Mesenchymal stem cell (in vitro differentiated cells and primary cell): Measurements from ENCODE around the gene SNRNP35.

ENCODE experiments used
- DNase-seq: peaks from one replicate; pipeline ENCODE4 v3.0.0-alpha.2; 2013
- H2AFZ ChIP-seq: one replicate; pipeline ENCODE4 v1.6.1; 2013; ENCODE audit warnings: low read depth, mild to moderate bottlenecking, control low read depth, inconsistent platforms, low read length, moderate library complexity
- H2AK5ac ChIP-seq: 2 replicates; pipeline ENCODE4 v1.6.1; 2013; ENCODE audit warnings: low read length, moderate library complexity, mild to moderate bottlenecking, inconsistent platforms; ENCODE audit not compliant: severe bottlenecking
- H2BK120ac ChIP-seq: one replicate; pipeline ENCODE4 v1.6.1; 2013; ENCODE audit warnings: low read depth, mild to moderate bottlenecking, inconsistent platforms, low read length, moderate library complexity
- H2BK12ac ChIP-seq, 2 experiments: one replicate each; pipeline ENCODE4 v1.6.1; 2013; ENCODE audit warnings: inconsistent platforms in 2 of 2, low read length in 2 of 2, mild to moderate bottlenecking in 2 of 2, moderate library complexity in 2 of 2, control low read depth in 1 of 2
- H2BK15ac ChIP-seq: one replicate; pipeline ENCODE4 v1.6.1; 2013; ENCODE audit warnings: mild to moderate bottlenecking, low read depth, inconsistent platforms; ENCODE audit not compliant: poor library complexity, severe bottlenecking
- H2BK5ac ChIP-seq: 2 replicates; pipeline ENCODE4 v1.6.1; 2013; ENCODE audit warnings: low read depth, mild to moderate bottlenecking, low read length, control low read depth, inconsistent platforms; ENCODE audit not compliant: poor library complexity, severe bottlenecking
- H3K14ac ChIP-seq, 2 experiments: one replicate each; pipeline ENCODE4 v1.6.1; 2013; ENCODE audit warnings: inconsistent platforms in 2 of 2, low read length in 2 of 2, control low read depth in 1 of 2, mild to moderate bottlenecking in 1 of 2, moderate library complexity in 1 of 2
- H3K18ac ChIP-seq, 2 experiments: one replicate each; pipeline ENCODE4 v1.6.1; 2013; ENCODE audit warnings: inconsistent platforms in 2 of 2, low read length in 2 of 2, control low read depth in 1 of 2, low read depth in 1 of 2, mild to moderate bottlenecking in 1 of 2
- H3K23ac ChIP-seq, 2 experiments: one replicate each; pipeline ENCODE4 v1.6.1; 2013; ENCODE audit warnings: inconsistent platforms in 2 of 2, low read length in 2 of 2, mild to moderate bottlenecking in 2 of 2, moderate library complexity in 2 of 2, control low read depth in 1 of 2
- H3K27ac ChIP-seq: 2 replicates; pipeline ENCODE4 v1.5.1; 2013; ENCODE audit warnings: mild to moderate bottlenecking, moderate library complexity, low read length, control low read depth, inconsistent platforms; ENCODE audit not compliant: poor library complexity, severe bottlenecking
- H3K27me3 ChIP-seq, 2 experiments: 2 replicates each; pipeline versions ENCODE4 v1.6.1 to v1.7.0; 2013; ENCODE audit warnings: low read length in 2 of 2, mild to moderate bottlenecking in 2 of 2, moderate library complexity in 2 of 2, control low read depth in 1 of 2, inconsistent platforms in 1 of 2; ENCODE audit not compliant: control insufficient read depth in 1 of 2, insufficient read depth in 1 of 2
- H3K36me3 ChIP-seq, 2 experiments: 2 replicates each; pipeline versions ENCODE4 v1.6.1 to v1.7.0; 2013; ENCODE audit warnings: low read length in 2 of 2, control low read depth in 1 of 2, inconsistent platforms in 1 of 2, low read depth in 1 of 2, mild to moderate bottlenecking in 1 of 2; ENCODE audit not compliant: insufficient read depth in 2 of 2, control insufficient read depth in 1 of 2
- H3K4ac ChIP-seq, 2 experiments: one replicate each; pipeline ENCODE4 v1.6.1; 2013; ENCODE audit warnings: inconsistent platforms in 2 of 2, low read length in 2 of 2, mild to moderate bottlenecking in 2 of 2, moderate library complexity in 2 of 2, control low read depth in 1 of 2, low read depth in 1 of 2
- H3K4me1 ChIP-seq: 2 replicates; pipeline ENCODE4 v1.6.1; 2013; ENCODE audit warnings: low read depth, low read length, control low read depth; ENCODE audit not compliant: control insufficient read depth, insufficient read depth
- H3K4me2 ChIP-seq: 2 replicates; pipeline ENCODE4 v1.6.1; 2013; ENCODE audit warnings: low read length, mild to moderate bottlenecking, inconsistent platforms; ENCODE audit not compliant: poor library complexity, severe bottlenecking
- H3K4me3 ChIP-seq, 2 experiments: 2 replicates each; pipeline versions ENCODE4 v1.5.1 to v1.7.0; 2013; ENCODE audit warnings: low read length in 2 of 2, mild to moderate bottlenecking in 2 of 2, control low read depth in 1 of 2, low read depth in 1 of 2; ENCODE audit not compliant: insufficient read depth in 1 of 2
- H3K79me1 ChIP-seq: replicated peaks from 2 replicates; pipeline ENCODE4 v1.6.1; 2013; ENCODE audit warnings: mild to moderate bottlenecking, control low read depth, low read length, inconsistent platforms; ENCODE audit not compliant: poor library complexity, severe bottlenecking
- H3K9ac ChIP-seq: 2 replicates; pipeline ENCODE4 v1.7.0; 2013; ENCODE audit warnings: mild to moderate bottlenecking, low read length, moderate library complexity
- H3K9me3 ChIP-seq: 2 replicates; pipeline ENCODE4 v1.7.0; 2013; ENCODE audit warnings: mild to moderate bottlenecking, low read length; ENCODE audit not compliant: control insufficient read depth
- H4K8ac ChIP-seq: one replicate; pipeline ENCODE4 v1.6.1; 2013; ENCODE audit warnings: inconsistent platforms, mild to moderate bottlenecking, low read length, moderate library complexity
- H4K91ac ChIP-seq: one replicate; pipeline ENCODE4 v1.6.1; 2013; ENCODE audit warnings: mild to moderate bottlenecking, low read length, inconsistent platforms
- WGBS: methylation state at CpG from one replicate; pipeline ENCODE4 v1.1.7; 2013; ENCODE audit warnings: mixed read lengths; 5-methylcytosine and 5-hydroxymethylcytosine counted together

SNRNP35 gene

DNA sequence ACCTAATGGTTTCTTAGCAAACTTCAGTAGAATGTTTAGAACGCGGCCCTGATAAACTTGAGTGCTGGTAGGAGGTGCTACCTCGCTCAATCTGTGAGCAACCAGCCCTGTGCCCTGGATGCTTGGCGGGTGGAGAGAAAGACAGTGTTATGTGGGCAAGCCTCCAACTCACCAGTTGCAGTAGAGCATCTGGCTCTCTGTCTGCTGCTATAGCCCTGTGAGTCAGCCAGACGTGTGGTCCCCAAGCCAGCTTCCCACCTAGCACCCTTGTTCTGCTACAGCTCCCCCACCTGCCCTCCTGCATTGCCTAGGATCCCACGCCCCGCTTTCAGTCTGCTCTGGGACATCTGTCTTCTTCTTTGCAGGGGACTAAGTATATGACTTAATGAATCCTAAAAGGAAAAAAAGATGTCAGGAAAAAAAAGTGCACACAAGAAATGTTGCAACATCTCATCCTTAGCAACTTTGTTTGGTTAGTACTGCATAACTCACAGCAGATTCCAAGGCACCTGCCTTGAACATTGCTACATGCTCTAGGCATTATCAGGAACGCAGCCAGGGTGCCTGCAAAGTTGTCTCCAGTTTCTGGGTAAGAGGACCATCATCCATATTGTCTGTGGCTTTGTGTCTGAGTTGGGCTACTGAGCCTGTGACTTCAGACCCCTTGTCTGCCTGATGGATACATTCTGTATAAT lies 13.6 kb downstream of the SNRNP35 start:
- 86% methylated on average over 6 of the region's 8 CpGs for WGBS
- Histone ChIP-seq H2BK15ac (no peak overlapping the region), H3K4ac (no peak overlapping the region), H3K14ac (no peak overlapping the region), H4K91ac (no peak overlapping the region), H2BK120ac (no peak overlapping the region), H3K23ac (no peak overlapping the region), H2BK5ac (no peak overlapping the region), H2AFZ (no peak overlapping the region), H3K79me1 (peaks cover 26% of the 10 kb centered on the region), H3K18ac (no peak overlapping the region), H4K8ac (no peak overlapping the region), H3K4me1 (peaks cover 9% of the 10 kb centered on the region), H3K27me3 (no peaks in the 10 kb centered on the region), H2BK12ac (no peak overlapping the region), H3K4me3 (no peak overlapping the region), H2AK5ac (no peak overlapping the region), H3K27ac (no peak overlapping the region), H3K4me2 (no peak overlapping the region), H3K36me3 (peaks cover 27 to 63% of the 10 kb centered on the region in 2 experiments), H3K9me3 (no peaks in the 10 kb centered on the region), H3K9ac (no peak overlapping the region)
- peak; percentile 72 for DNase-seq

DNA sequence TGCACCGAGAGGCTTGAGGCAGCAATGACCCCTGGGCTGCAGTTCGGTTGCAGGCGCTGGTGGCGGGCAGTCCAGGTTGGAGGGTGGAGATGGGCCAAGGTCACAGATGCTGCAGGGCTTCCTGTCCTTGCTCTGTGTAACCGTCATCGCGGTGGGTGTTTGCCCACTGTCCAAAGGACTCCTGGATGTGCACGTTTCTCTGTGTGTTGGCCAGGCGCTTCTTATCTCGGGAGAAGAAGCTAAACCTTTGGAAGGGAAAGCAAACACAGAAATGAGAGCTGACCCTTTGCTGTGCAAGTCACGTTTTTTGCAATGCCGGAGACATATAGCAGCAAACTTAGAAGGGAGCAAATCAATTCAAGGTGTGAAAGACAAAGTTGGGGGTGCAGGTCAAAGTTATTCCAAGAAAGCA lies 14.5 kb downstream of the SNRNP35 start:
- H3K23ac ChIP-seq: no peak overlapping the region
- H2BK15ac ChIP-seq: no peak overlapping the region
- H3K4me1 ChIP-seq: peaks cover 9% of the 10 kb centered on the region
- no peak overlapping the region for H3K9ac ChIP-seq
- H4K8ac ChIP-seq: no peak overlapping the region
- H3K27ac ChIP-seq: no peak overlapping the region
- H3K79me1 ChIP-seq: peaks cover 26% of the 10 kb centered on the region
- H3K4ac ChIP-seq: no peak overlapping the region
- H2AK5ac ChIP-seq: no peak overlapping the region
- peaks cover 33 to 63% of the 10 kb centered on the region in 2 experiments for H3K36me3 ChIP-seq
- H3K27me3 ChIP-seq: no peaks in the 10 kb centered on the region
- H2AFZ ChIP-seq: no peak overlapping the region
- H3K9me3 ChIP-seq: no peaks in the 10 kb centered on the region
- H2BK5ac ChIP-seq: no peak overlapping the region
- H3K18ac ChIP-seq: no peak overlapping the region
- H3K4me2 ChIP-seq: no peak overlapping the region
- H4K91ac ChIP-seq: no peak overlapping the region
- no peak overlapping the region for H2BK12ac ChIP-seq
- no peak overlapping the region for H2BK120ac ChIP-seq
- no peak for DNase-seq
- 94% methylated on average over 12 of the region's 12 CpGs for WGBS
- peak overlapping the region in 1 of 2 experiments; percentile 9 for H3K4me3 ChIP-seq
- H3K14ac ChIP-seq: no peak overlapping the region

GRCh38 chr12:123474485-123475245 lies 16.7 kb downstream of the SNRNP35 start:
- Histone ChIP-seq H3K23ac (no peak overlapping the region), H2BK120ac (no peak overlapping the region), H2BK15ac (no peak overlapping the region), H2BK12ac (no peak overlapping the region), H3K14ac (no peak overlapping the region), H3K27ac (no peak overlapping the region), H2AFZ (no peak overlapping the region), H3K4me2 (no peak overlapping the region), H4K91ac (no peak overlapping the region), H3K36me3 (peaks cover 52 to 68% of the 10 kb centered on the region in 2 experiments), H3K79me1 (peaks cover 23% of the 10 kb centered on the region), H3K9ac (no peak overlapping the region), H3K4me1 (peaks cover 26% of the 10 kb centered on the region), H3K18ac (no peak overlapping the region), H3K9me3 (no peaks in the 10 kb centered on the region), H3K27me3 (no peaks in the 10 kb centered on the region), H4K8ac (no peak overlapping the region), H3K4me3 (no peak overlapping the region), H3K4ac (no peak overlapping the region), H2AK5ac (no peak overlapping the region), H2BK5ac (no peak overlapping the region)
- 94% methylated on average over 13 of the region's 13 CpGs for WGBS
- DNase-seq: no peak

DNA sequence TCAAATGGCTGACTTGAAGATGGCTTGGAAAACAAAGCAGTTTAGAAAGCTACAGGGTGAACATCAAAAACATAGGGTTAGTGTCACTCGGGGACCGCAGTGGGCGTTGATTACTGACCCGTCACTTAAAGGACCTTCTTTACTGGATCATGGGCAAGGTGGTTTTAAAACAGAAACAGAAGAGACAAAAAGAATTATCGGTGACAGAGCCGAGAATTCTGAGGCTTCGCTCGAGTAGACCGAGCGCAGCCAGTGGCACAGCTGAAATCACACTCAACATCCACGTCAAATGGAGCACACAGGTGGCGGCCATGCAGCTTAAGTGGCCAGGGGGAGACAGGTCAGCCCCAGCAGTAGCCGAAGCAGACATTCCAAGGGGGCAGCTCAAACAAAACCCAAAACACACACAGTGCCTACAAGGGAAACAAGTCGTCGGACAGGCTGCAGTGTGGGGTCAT lies 17.3 kb downstream of the SNRNP35 start:
- Histone ChIP-seq H3K4ac (no peak overlapping the region), H3K36me3 (peaks cover 49 to 68% of the 10 kb centered on the region in 2 experiments), H3K18ac (no peak overlapping the region), H2AFZ (no peak overlapping the region), H3K27ac (no peak overlapping the region), H3K4me3 (no peak overlapping the region), H2BK5ac (no peak overlapping the region), H3K27me3 (no peaks in the 10 kb centered on the region), H4K91ac (no peak overlapping the region), H3K4me1 (peaks cover 26% of the 10 kb centered on the region), H2BK120ac (no peak overlapping the region), H4K8ac (no peak overlapping the region), H3K9ac (no peak overlapping the region), H3K23ac (no peak overlapping the region), H3K79me1 (peaks cover 20% of the 10 kb centered on the region), H2BK15ac (no peak overlapping the region), H3K14ac (no peak overlapping the region), H3K4me2 (no peak overlapping the region), H3K9me3 (no peaks in the 10 kb centered on the region), H2AK5ac (peak overlapping the region; percentile 50), H2BK12ac (no peak overlapping the region)
- 98% methylated on average over 15 of the region's 15 CpGs for WGBS
- no peak for DNase-seq
